HEK293 (cell line): ENCODE measurements around the gene RP2.

Source experiments
- CTCF ChIA-PET: fragments of 350-600 bp; formaldehyde crosslinking; extraction: SDS; loops from one replicate; lab custom pipeline; 2021; ENCODE audit warnings: antibody characterized with exemption; lab: Yijun Ruan, JAX
- POLR2A ChIA-PET: fragments of 300-600 bp; formaldehyde crosslinking; extraction: SDS; loops from one replicate; lab custom pipeline; 2020; ENCODE audit warnings: antibody characterized with exemption, inconsistent platforms; lab: Yijun Ruan, JAX
- H3K27ac ChIP-seq: fragments of 200-500 bp; sonication (Bioruptor generic); 2 replicates; pipeline ENCODE4 v1.5.1; 2014; ENCODE audit warnings: low read depth, low read length, control low read depth, inconsistent platforms; ENCODE audit errors: extremely low read depth
- H3K36me3 ChIP-seq, 2 experiments: fragments of 200-500 bp in 1 of 2; sonication (Bioruptor generic) in 1 of 2; 1 replicate in 1 of 2; 2 replicates in 1 of 2; pipeline ENCODE4 v1.5.1; 2014 to 2017; ENCODE audit warnings: inconsistent platforms in 2 of 2, low read length in 2 of 2; ENCODE audit not compliant: control insufficient read depth in 2 of 2, insufficient read depth in 1 of 2
- H3K4me1 ChIP-seq: fragments of 200-500 bp; sonication (Bioruptor generic); 2 replicates; pipeline ENCODE4 v1.5.1; 2014; ENCODE audit warnings: mild to moderate bottlenecking, low read length, inconsistent platforms; ENCODE audit not compliant: control insufficient read depth, insufficient read depth
- H3K4me3 ChIP-seq: 2 replicates; pipeline ENCODE4 v1.5.1; 2011; ENCODE audit warnings: low read depth, mild to moderate bottlenecking, control low read depth, low read length, moderate library complexity
- H3K9me3 ChIP-seq: fragments of 200-500 bp; sonication (Bioruptor generic); 2 replicates; pipeline ENCODE4 v1.5.1; 2014; ENCODE audit warnings: low read depth, low read length, inconsistent platforms; ENCODE audit not compliant: control insufficient read depth, insufficient read depth
- ATF2 ChIP-seq: fragments of 450-650 bp; formaldehyde crosslinking; IDR thresholded peaks from 2 replicates; pipeline ENCODE4 v1.5.1; 2016; ENCODE audit warnings: missing biosample characterization, missing genetic modification characterization, low read depth
- KLF1 ChIP-seq: fragments of 450-650 bp; formaldehyde crosslinking; IDR thresholded peaks from 2 replicates; pipeline ENCODE4 v1.5.1; 2016; ENCODE audit warnings: missing biosample characterization, missing genetic modification characterization
- SCRT2 ChIP-seq: fragments of 450-650 bp; formaldehyde crosslinking; IDR thresholded peaks from 2 replicates; pipeline ENCODE4 v1.5.1; 2016; ENCODE audit warnings: missing biosample characterization, missing genetic modification characterization
- SP2 ChIP-seq: fragments of 450-650 bp; formaldehyde crosslinking; IDR thresholded peaks from 2 replicates; pipeline ENCODE4 v1.5.1; 2016; ENCODE audit warnings: missing biosample characterization, missing genetic modification characterization
- ZBTB20 ChIP-seq: fragments of 450-650 bp; formaldehyde crosslinking; IDR thresholded peaks from 2 replicates; pipeline ENCODE4 v1.5.1; 2016; ENCODE audit warnings: missing biosample characterization, missing genetic modification characterization
- ZFP3 ChIP-seq: fragments of 450-650 bp; formaldehyde crosslinking; IDR thresholded peaks from 2 replicates; pipeline ENCODE4 v1.5.1; 2016; ENCODE audit warnings: low read depth, missing biosample characterization, missing genetic modification characterization
- ZFP41 ChIP-seq: fragments of 450-650 bp; formaldehyde crosslinking; IDR thresholded peaks from 2 replicates; pipeline ENCODE4 v1.5.1; 2016; ENCODE audit warnings: missing biosample characterization, missing genetic modification characterization, borderline replicate concordance
- ZNF10 ChIP-seq: fragments of 450-650 bp; formaldehyde crosslinking; IDR thresholded peaks from 2 replicates; pipeline ENCODE4 v1.5.1; 2017; ENCODE audit warnings: missing biosample characterization, missing genetic modification characterization
- ZNF148 ChIP-seq: fragments of 450-650 bp; formaldehyde crosslinking; IDR thresholded peaks from 2 replicates; pipeline ENCODE4 v1.5.0; 2017; ENCODE audit warnings: missing biosample characterization, missing genetic modification characterization, borderline replicate concordance
- ZNF202 ChIP-seq: fragments of 450-650 bp; formaldehyde crosslinking; IDR thresholded peaks from 2 replicates; pipeline ENCODE4 v1.5.1; 2016; ENCODE audit warnings: missing biosample characterization, missing genetic modification characterization, borderline replicate concordance
- ZNF24 ChIP-seq: fragments of 450-650 bp; formaldehyde crosslinking; IDR thresholded peaks from 2 replicates; pipeline ENCODE4 v1.5.1; 2016; ENCODE audit warnings: missing biosample characterization, missing genetic modification characterization
- ZNF280D ChIP-seq: fragments of 450-650 bp; formaldehyde crosslinking; IDR thresholded peaks from 2 replicates; pipeline ENCODE4 v1.5.1; 2016; ENCODE audit warnings: missing biosample characterization, missing genetic modification characterization
- ZNF341 ChIP-seq: fragments of 450-650 bp; formaldehyde crosslinking; IDR thresholded peaks from 2 replicates; pipeline ENCODE4; 2016; ENCODE audit warnings: low read depth, missing biosample characterization, missing genetic modification characterization
- ZNF501 ChIP-seq: fragments of 450-650 bp; formaldehyde crosslinking; IDR thresholded peaks from 2 replicates; pipeline ENCODE4 v1.5.1; 2016; ENCODE audit warnings: missing biosample characterization, missing genetic modification characterization
- ZNF529 ChIP-seq: fragments of 450-650 bp; formaldehyde crosslinking; IDR thresholded peaks from 2 replicates; pipeline ENCODE4 v1.5.1; 2017; ENCODE audit warnings: missing genetic modification characterization, missing biosample characterization; ENCODE audit not compliant: insufficient replicate concordance
- ZNF561 ChIP-seq: fragments of 450-650 bp; IDR thresholded peaks from 2 replicates; pipeline ENCODE4 v1.5.1; 2018; ENCODE audit warnings: missing biosample characterization, missing genetic modification characterization, borderline replicate concordance
- ZNF792 ChIP-seq: fragments of 450-650 bp; formaldehyde crosslinking; IDR thresholded peaks from 2 replicates; pipeline ENCODE4 v1.5.1; 2016; ENCODE audit warnings: missing biosample characterization, missing genetic modification characterization
- ZNF830 ChIP-seq: fragments of 450-650 bp; IDR thresholded peaks from 2 replicates; pipeline ENCODE4 v1.5.0; 2018; ENCODE audit warnings: missing biosample characterization, missing genetic modification characterization, low read depth, mild to moderate bottlenecking, moderate library complexity
- TF ChIP-seq, protein P1 (sequence below): fragments of 450-650 bp; formaldehyde crosslinking; conservative IDR thresholded peaks from 2 replicates; pipeline ENCODE4 v1.5.1; 2016; ENCODE audit warnings: low read depth, missing biosample characterization, missing genetic modification characterization

The RP2 gene

DNA sequence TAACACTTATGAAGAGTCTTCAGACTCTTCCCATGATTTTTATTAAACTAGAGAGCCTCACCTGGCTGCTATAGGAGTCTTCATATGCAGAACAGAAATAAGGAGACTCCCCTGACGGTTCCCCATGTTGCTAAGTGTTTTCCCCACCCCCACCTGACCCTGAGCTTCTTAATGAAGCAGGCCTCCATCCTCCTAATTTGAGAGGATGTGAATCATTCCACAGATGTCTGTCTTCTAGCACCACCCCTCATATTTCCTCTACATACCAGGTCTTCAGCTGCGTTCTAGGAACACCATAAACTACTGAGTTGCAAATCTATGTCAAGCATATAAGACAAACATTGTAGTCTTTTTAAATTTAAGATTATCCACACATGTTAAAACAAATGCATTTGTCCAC is 36.9 kb downstream of the RP2 start:
- TF ChIP-seq ZNF24 (tag by site-specific recombination) (no peak), ZFP3 (no peak), KLF1 (tag by site-specific recombination) (no peak), ZNF529 (tag by site-specific recombination) (no peak), ZNF792 (no peak), ZNF501 (no peak), ZNF341 (tag by site-specific recombination) (no peak), ZNF148 (tag by site-specific recombination) (no peak), ATF2 (tag by site-specific recombination) (no peak), ZBTB20 (tag by site-specific recombination) (no peak), SCRT2 (tag by site-specific recombination) (no peak), ZNF561 (tag by site-specific recombination) (no peak)
- TF ChIP-seq, protein P1, sequence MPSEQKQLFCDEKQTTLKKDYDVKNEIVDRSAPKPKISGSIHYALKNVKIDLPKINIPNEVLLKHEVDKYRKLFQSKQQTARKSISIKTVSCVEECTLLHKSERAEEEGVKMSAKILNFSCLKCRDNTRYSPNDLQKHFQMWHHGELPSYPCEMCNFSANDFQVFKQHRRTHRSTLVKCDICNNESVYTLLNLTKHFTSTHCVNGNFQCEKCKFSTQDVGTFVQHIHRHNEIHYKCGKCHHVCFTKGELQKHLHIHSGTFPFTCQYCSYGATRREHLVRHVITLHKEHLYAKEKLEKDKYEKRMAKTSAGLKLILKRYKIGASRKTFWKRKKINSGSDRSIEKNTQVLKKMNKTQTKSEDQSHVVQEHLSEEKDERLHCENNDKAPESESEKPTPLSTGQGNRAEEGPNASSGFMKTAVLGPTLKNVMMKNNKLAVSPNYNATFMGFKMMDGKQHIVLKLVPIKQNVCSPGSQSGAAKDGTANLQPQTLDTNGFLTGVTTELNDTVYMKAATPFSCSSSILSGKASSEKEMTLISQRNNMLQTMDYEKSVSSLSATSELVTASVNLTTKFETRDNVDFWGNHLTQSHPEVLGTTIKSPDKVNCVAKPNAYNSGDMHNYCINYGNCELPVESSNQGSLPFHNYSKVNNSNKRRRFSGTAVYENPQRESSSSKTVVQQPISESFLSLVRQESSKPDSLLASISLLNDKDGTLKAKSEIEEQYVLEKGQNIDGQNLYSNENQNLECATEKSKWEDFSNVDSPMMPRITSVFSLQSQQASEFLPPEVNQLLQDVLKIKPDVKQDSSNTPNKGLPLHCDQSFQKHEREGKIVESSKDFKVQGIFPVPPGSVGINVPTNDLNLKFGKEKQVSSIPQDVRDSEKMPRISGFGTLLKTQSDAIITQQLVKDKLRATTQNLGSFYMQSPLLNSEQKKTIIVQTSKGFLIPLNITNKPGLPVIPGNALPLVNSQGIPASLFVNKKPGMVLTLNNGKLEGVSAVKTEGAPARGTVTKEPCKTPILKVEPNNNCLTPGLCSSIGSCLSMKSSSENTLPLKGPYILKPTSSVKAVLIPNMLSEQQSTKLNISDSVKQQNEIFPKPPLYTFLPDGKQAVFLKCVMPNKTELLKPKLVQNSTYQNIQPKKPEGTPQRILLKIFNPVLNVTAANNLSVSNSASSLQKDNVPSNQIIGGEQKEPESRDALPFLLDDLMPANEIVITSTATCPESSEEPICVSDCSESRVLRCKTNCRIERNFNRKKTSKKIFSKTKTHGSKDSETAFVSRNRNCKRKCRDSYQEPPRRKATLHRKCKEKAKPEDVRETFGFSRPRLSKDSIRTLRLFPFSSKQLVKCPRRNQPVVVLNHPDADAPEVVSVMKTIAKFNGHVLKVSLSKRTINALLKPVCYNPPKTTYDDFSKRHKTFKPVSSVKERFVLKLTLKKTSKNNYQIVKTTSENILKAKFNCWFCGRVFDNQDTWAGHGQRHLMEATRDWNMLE (tag by site-specific recombination), result no peak
- POLR2A ChIA-PET, result no interaction called here
- H3K4me3 ChIP-seq, result no peak overlapping the region
- no peaks in the 10 kb centered on the region for H3K9me3 ChIP-seq
- H3K27ac ChIP-seq, result no peak overlapping the region
- no peaks in the 10 kb centered on the region; a peak in 1 of 3 replicates for H3K36me3 ChIP-seq
- CTCF ChIA-PET, result interaction anchor here (0.7 to 1.1 kb wide), 2 partner anchors 30 to 39 kb away, joined by 4 read pairs; no protein-coding TSS in a partner anchor
- H3K4me1 ChIP-seq, result no peaks in the 10 kb centered on the region

- H3K4me3 ChIP-seq, result no peak overlapping the region
- peaks cover 0 to 5% of the 10 kb centered on the region in 2 experiments; a peak in 1 of 3 replicates for H3K36me3 ChIP-seq
- ChIA-PET CTCF (interaction anchor here (0.6 to 0.8 kb wide), 2 partner anchors 15 to 78 kb away, joined by 3 read pairs; no protein-coding TSS in a partner anchor), POLR2A (no interaction called here)
- no peaks in the 10 kb centered on the region for H3K9me3 ChIP-seq
- H3K4me1 ChIP-seq, result no peaks in the 10 kb centered on the region
- H3K27ac ChIP-seq, result no peak overlapping the region
- no peak for TF ChIP-seq ZNF280D (tag by site-specific recombination)
- no peak for TF ChIP-seq SP2 (tag by site-specific recombination)
- no peak for TF ChIP-seq ZNF10 (tag by site-specific recombination)
- no peak for TF ChIP-seq ZFP41 (tag by site-specific recombination)
- TF ChIP-seq ZNF202 (tag by site-specific recombination), result no peak
- no peak for TF ChIP-seq ZNF830 (tag by site-specific recombination)
Observed at GRCh38 chrX:46876901-46877300, 40.1 kb downstream of the RP2 start.
